K562 (cell line): Measurements from ENCODE around the gene CACNA2D4. TPM values are rescaled to one million over a fixed set of nuclear protein-coding genes. Genes with fewer than 3 reads are reported as not detected.

ENCODE experiments used
- CHD2 ChIP-seq: IDR thresholded peaks from 2 replicates; pipeline ENCODE4 v1.6.1; 2011; ENCODE audit warnings: low read depth, low read length
- HDAC1 ChIP-seq, 2 experiments: fragments of 450-650 bp; IDR thresholded peaks; 2 replicates each; pipeline ENCODE4 v1.6.1; 2016 to 2017; ENCODE audit warnings: inconsistent platforms in 1 of 2, mild to moderate bottlenecking in 1 of 2, moderate library complexity in 1 of 2
- KHSRP ChIP-seq: fragments of 450-650 bp; IDR thresholded peaks from 2 replicates; pipeline ENCODE4 v1.6.1; 2017
- NCOA2 ChIP-seq, 2 experiments: fragments of 450-650 bp; IDR thresholded peaks; 2 replicates each; pipeline ENCODE4 v1.6.1; 2018; ENCODE audit warnings: mild to moderate bottlenecking in 2 of 2, moderate library complexity in 1 of 2; ENCODE audit not compliant: partially characterized antibody in 2 of 2
- NCOR1 ChIP-seq: fragments of 450-650 bp; IDR thresholded peaks from 2 replicates; pipeline ENCODE4 v1.6.1; 2016; ENCODE audit warnings: mild to moderate bottlenecking, moderate library complexity
- NUFIP1 ChIP-seq: fragments of 450-650 bp; IDR thresholded peaks from 2 replicates; pipeline ENCODE4 v1.6.1; 2018; ENCODE audit not compliant: partially characterized antibody
- SIRT6 ChIP-seq: IDR thresholded peaks from one replicate; pipeline ENCODE4 v1.6.1; 2012; ENCODE audit warnings: low read depth, mild to moderate bottlenecking, control low read depth, inconsistent platforms, low read length, moderate library complexity
- TFAM ChIP-seq: fragments of 250-450 bp; sonication (Bioruptor Pico); conservative IDR thresholded peaks from 2 replicates; pipeline ENCODE4 v1.5.0; 2021; ENCODE audit warnings: mild to moderate bottlenecking, moderate library complexity
- VEZF1 ChIP-seq: fragments of 200-800 bp; sonication (Bioruptor generic); IDR thresholded peaks from 2 replicates; pipeline ENCODE4 v1.6.1; 2017; ENCODE audit warnings: missing genetic modification characterization, missing compliant biosample characterization
- ZNF318 ChIP-seq, 2 experiments: fragments of 450-650 bp; IDR thresholded peaks; 2 replicates each; pipeline ENCODE4 v1.6.1; 2016; ENCODE audit warnings: mild to moderate bottlenecking in 2 of 2, borderline replicate concordance in 1 of 2, low read depth in 1 of 2, moderate library complexity in 1 of 2
- ZNF764 ChIP-seq: fragments of 250-450 bp; sonication (Bioruptor Pico); IDR thresholded peaks from 2 replicates; pipeline ENCODE4 v1.4.0; 2020; ENCODE audit warnings: low read depth, mild to moderate bottlenecking, moderate library complexity
- polyA plus RNA-seq, 8 experiments: library from polyadenylated mRNA; depleted of rRNA in 4 of 8; stranded (reverse) in 5 of 8; unstranded in 3 of 8; fragments of >200 nt; fragmentation: Nextera tagmentation in 2 of 8; fragmentation: Illumina TruSeq in 1 of 8; extraction: Ambion mirVana in 2 of 8; extraction: Trizol in 1 of 8; gene quantifications; 2 replicates each; pipeline versions ENCODE4 v1.2.1 to v1.2.3, GENCODE V29; 2011 to 2014; ENCODE audit warnings: inconsistent platforms in 1 of 8, missing spikeins in 1 of 8
- total RNA-seq, 7 experiments: library from RNA; depleted of rRNA in 6 of 7; stranded (reverse); fragments of >200 nt in 6 of 7; fragmentation: Illumina TruSeq in 2 of 7; extraction: Trizol in 2 of 7; gene quantifications; 2 replicates each; pipeline versions ENCODE4 v1.2.1 to v1.2.3, GENCODE V29; 2011 to 2021; ENCODE audit warnings: low replicate concordance in 1 of 7
- TF ChIP-seq, protein P1 (sequence below): fragments of 450-650 bp; formaldehyde crosslinking; IDR thresholded peaks from 2 replicates; pipeline ENCODE4 v1.4.0; 2022; ENCODE audit warnings: missing genetic modification characterization
- TF ChIP-seq, protein P2 (sequence below): fragments of 250-450 bp; sonication (Bioruptor Pico); IDR thresholded peaks from 2 replicates; pipeline ENCODE4 v1.8.0; 2022; ENCODE audit warnings: inconsistent platforms

Gene CACNA2D4
- total and polyA plus RNA-seq, 9 of the 15 experiments (the other 6 are each of a cell fraction or from before 2014, with no cell fraction given): 0.04 to 0.69 (median 0.40) TPM; not detected in 3

DNA sequence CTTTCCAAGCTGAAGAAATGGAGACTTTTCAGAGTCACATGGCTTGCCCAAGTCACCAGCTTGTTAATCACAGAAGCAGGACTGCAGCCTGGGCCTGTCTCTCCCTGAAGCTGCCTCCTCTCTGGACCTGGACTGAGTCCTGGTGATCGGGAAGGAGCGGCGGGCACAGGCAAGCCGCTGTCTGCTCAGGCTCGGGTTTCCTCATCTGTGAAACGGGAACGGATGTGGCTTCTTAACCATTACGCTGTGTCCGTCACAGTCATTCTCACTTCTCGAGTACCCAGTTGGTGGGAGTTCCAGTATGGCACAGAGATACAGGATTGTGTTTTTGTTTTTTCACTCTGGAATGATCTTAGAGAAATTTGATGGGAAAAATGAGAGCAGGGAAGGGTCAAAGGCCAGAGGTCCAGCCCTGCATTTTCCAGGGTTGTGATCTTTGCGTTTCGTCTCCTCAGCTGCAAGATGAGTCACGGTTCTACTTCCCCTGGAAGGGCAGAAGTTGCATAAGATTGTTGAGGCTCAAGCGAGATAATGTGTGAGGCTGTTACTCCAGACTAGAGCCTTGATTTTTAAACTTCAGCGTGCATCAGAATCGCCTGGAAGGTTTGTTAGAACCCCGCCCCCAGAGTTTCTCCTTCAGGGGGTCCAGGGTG is 105.7 kb downstream of the CACNA2D4 start (continued):
- no peak for TF ChIP-seq TFAM
- TF ChIP-seq, protein P1, sequence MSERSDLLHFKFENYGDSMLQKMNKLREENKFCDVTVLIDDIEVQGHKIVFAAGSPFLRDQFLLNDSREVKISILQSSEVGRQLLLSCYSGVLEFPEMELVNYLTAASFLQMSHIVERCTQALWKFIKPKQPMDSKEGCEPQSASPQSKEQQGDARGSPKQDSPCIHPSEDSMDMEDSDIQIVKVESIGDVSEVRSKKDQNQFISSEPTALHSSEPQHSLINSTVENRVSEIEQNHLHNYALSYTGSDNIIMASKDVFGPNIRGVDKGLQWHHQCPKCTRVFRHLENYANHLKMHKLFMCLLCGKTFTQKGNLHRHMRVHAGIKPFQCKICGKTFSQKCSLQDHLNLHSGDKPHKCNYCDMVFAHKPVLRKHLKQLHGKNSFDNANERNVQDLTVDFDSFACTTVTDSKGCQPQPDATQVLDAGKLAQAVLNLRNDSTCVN (CRISPR knock-in tag): no peak
- TF ChIP-seq, protein P2, sequence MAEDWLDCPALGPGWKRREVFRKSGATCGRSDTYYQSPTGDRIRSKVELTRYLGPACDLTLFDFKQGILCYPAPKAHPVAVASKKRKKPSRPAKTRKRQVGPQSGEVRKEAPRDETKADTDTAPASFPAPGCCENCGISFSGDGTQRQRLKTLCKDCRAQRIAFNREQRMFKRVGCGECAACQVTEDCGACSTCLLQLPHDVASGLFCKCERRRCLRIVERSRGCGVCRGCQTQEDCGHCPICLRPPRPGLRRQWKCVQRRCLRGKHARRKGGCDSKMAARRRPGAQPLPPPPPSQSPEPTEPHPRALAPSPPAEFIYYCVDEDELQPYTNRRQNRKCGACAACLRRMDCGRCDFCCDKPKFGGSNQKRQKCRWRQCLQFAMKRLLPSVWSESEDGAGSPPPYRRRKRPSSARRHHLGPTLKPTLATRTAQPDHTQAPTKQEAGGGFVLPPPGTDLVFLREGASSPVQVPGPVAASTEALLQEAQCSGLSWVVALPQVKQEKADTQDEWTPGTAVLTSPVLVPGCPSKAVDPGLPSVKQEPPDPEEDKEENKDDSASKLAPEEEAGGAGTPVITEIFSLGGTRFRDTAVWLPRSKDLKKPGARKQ (CRISPR knock-in tag): no peak
- no peak for TF ChIP-seq ZNF764 (CRISPR knock-in tag)
- TF ChIP-seq VEZF1 (CRISPR knock-in tag): peak; percentile 11; the same call in 1 of the 2 replicates
- peak in 1 of 2 experiments; percentile 77; a peak in 2 of 4 replicates for TF ChIP-seq HDAC1 (IDR thresholded peaks at IDR 0.05)
- no peak for TF ChIP-seq KHSRP
- TF ChIP-seq CHD2: no peak
- TF ChIP-seq NCOR1: peak; percentile 50
- peak in 1 of 2 experiments; percentile 80; a peak in 1 of 4 replicates for TF ChIP-seq ZNF318 (IDR thresholded peaks at IDR 0.05; ENCODE audit: borderline replicate concordance in 1 of 2, low read depth in 1 of 2)
- no peak for TF ChIP-seq SIRT6
- TF ChIP-seq NUFIP1: no peak
- TF ChIP-seq NCOA2 (IDR thresholded peaks at IDR 0.05; ENCODE audit: partially characterized antibody in 2 of 2): no peak
